HG03025 (cell line): ENCODE data around the gene BHLHE41.

ENCODE experiments used
- ATAC-seq: cut with Tn5 transposase; IDR thresholded peaks from one replicate; pipeline ENCODE4 v1.9.1; 2021; ENCODE audit warnings: mild to moderate bottlenecking, moderate library complexity; ENCODE audit not compliant: unreplicated experiment, low FRiP score

BHLHE41 gene

DNA sequence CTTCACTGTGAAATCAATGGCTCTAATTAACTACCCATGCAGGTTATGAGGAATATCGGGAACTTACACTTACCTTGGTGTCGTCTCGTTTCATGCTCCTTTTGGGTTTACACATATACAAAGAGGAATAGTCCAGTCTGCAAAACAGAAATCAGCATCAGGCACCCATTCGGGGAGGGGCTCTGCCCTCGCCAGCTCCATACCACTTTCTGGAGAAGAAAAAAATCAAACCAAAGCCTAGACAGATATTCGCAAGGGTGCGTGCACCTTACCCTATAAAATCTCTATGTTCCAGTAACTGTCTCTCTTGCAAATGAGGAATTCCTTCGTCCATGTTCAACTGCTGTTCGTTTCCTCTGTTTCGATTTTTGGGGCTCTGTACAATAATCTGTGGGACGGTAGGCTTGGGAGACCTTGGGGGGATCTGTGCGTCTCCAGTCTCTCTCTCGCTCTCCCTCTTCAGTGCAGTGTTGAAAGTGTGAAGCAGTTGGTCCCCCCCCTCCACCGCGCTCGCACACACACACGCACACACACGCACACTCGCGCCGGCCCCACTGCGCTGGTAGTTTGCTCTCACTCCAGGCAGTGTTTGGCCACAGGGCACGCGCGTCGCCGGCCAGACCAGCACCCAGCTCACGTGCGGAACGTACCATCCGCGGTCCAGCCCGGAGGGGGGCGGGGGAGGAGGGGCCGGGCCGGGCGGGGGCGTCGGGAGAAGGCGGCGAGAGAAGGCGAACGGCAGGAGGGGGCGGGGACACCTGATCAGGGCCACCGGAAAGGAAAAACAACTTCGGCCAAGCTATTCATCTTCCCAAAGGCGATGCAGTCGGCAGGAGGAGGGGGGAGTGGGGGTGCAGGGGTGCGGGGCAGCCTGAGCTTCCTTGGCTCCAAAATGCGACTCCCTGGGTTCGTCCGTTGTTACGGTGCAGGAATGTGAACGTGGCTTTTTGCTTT, at the start of gene BHLHE41:
Gene BHLHE41 (minus strand): TSS at position 592 of the 954 bp plus-strand sequence. CDS start 258 bp downstream, at position 334.
- ATAC-seq: no peak

DNA sequence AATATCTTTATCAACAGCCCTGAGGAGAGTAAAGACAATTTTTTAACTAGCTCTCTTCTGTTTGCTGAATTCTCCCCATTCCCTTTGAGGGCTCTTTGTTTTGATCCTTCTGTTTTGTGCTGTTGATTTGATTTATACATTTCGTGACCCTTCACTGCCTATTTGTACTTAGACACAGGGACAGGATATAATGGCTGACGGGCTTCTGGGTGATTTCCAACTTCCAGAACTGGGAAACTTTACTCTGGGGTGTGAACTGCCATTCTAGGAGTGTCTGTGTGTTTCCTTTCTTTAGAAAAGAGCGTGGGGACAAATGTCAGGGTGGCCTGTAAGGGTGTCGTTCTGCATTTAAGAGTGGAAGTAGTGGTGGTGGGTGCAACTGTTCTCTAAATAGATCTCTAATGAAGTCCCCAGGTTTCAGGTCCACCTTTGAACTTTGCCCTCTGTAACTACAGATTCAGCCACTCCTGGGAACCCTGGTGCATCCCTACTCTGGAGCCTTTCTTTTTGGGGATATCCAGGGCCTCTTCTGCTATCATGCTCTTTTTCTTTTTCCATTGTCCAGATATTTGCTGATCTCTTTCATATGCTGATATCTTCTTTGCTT, 48.2 kb upstream of the BHLHE41 start:
- ATAC-seq: no peak

DNA sequence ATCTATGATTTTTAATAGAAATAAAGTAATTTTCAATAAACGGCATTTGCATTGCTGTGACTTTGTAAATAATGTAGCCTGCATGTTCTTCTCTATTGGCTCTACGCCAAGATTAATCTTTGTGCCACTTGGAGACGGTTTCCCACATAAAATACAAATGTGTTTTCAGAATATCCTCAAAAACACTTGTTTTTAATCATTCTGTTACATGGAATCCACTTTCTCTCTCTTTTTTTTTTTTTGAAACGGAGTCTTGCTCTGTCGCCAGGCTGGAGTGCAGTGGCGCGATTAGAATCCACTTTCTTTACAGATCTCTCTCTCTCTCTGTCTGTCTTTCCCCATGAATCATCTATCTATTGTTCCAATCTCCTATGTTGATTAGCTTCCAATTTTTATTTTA, 47.7 kb upstream of the BHLHE41 start:
- no peak for ATAC-seq

DNA sequence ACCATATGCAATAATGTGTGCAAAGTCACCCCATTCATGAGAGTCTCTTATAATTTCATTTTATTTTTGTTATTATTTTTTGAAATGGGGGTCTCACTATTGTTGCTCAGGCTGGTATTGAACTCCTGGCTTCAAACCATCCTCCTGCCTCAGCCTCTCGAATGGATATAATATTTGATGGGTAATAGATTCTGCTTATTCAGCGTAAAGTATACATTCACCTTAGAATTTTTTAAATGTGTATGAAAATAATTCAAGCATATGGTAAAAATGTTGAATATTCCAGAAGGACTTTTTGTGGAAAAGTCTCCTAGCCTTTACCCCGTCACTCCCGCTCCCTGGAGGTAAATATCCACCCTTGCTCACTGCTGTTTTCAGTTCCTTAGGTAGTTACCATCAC, 47.2 kb upstream of the BHLHE41 start:
- ATAC-seq: no peak

DNA sequence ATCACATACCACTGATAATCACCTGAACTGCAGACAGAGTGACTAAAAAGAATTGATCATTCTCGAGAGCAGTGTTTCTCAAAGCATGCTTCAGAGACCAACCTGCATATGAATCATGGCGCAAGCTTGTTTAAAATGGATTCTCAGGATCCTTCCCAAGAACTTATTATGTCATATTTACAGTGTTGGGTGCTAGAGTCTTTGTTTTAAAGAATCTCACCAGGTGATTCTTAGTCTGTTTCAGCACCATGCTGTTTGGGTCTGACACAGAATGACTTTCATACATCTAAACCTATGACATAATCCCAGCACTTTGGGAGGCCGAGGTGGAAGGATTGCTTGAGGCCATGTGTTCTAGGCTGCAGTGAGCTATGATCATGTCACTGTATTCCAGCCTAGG, 39.3 kb upstream of the BHLHE41 start:
- no peak for ATAC-seq

DNA sequence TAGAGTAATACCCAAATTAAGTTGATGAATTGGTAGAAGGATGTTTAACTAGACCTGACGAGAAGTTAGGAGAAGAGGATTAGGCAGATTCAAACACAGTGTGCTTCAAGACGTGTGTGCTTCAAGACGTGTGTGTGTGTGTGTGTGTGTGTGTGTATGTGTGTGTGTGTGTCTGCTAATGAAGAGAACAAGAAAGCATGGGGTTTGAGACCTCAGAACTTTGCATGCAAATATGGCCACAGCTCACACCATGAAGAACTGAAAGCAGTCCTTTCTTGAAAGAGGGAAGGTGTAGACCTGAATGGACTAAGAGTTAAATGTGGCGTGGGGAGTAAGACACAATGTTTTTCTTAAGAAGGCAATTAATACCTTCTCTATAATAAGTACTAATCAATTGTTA, 38.1 kb upstream of the BHLHE41 start:
- peak; percentile 78 for ATAC-seq

DNA sequence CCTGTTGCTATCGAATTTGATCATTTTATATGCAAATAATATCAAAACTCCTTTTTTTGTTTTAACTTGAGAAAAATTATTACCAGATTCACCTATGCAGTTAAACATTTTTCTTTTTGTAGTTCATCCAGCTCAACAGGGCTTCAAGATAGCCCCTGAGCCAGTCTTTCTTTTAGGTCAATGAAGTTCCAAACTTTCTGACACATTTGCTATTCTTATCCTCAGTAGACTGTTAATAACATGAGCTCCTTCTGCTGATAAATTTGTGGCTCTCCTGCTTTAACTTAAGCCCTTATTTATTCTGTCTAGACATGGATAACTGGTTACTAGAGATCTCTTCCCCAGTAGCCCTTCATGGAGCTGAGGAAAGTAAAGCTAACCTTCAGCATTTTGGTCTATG, 37.3 kb upstream of the BHLHE41 start:
- no peak for ATAC-seq

DNA sequence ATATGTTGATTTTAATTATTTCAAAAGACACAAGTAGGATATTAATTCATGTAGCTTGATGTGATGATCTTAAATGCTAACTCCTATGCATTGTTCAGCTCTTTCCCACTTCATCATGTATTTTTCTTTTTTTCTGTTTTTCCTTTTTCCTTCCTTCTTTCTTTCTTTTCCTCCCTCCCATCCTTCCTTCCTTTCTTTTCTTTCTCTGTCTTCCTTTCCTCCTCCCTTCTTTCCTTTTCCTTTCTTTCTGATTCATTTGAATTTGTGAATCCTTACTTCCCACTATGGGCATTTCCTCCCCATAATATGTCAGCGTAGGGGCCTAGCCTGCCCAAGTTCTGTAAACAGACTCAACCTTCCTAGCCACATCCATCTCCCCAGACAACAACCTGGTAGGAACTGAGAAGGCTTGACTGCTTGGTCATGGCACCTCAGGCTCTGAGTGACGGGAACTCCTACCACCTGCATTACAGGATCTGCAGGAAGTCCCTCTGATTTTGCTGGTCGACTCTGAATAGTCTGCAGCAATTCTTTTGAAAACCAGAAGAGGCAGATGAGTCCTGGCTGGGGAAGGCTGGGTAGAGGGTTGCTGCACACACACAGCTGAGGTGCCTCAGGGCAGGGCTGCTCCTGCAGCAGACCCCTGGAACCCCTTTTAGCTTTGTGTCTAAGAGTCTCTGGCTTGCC, 33.4 kb upstream of the BHLHE41 start:
- ATAC-seq: no peak

DNA sequence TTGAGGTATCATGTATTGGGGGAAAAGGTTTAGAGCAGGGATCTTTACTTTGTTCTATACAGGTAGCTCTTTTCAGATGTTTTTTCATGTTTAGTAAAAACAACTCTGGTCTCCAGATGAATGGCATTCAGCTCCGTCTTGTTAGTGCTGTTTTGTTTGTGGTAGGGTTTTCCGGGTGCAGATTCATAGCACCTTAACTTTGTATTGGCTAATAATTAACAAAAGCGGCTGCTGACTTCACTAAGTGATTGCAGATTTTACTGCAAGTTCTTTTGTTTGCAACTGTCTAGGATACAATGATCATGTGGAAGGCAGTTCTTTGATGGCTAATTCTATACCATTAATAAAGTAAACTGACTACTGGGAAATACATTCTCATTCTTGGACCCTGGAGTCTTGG, 32.2 kb upstream of the BHLHE41 start:
- no peak for ATAC-seq

DNA sequence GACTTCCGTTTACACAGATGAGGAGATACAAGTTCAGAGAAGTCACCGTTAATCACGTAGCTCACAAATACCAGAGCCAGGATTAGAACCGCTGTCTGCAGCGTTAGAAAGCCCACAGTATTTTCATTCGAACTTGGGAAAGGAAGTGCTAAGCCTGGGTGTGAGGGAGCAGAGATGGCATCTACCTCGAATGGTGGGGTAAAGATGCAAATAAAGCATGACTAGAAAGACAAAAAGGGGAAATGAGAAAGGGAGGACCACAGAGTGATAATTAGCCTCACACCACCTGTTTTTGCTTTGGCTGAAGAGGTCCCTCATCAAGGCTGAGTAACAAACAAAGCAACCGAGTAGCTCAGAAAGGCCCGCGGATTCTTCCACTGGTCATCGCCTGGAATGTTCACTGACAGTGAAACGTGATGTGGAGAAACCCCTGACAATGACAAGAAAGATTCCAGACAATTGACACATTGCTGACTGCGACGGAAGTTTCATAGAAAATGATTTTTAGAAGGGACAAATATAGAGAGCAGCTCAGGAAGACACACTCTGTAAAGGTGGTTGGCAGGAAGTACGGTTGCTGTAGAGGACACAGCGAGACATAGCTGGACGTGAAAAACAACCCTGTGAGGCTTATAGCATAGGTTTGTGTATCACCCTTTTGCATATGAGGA, 31.5 kb upstream of the BHLHE41 start:
- peak; percentile 83 for ATAC-seq

DNA sequence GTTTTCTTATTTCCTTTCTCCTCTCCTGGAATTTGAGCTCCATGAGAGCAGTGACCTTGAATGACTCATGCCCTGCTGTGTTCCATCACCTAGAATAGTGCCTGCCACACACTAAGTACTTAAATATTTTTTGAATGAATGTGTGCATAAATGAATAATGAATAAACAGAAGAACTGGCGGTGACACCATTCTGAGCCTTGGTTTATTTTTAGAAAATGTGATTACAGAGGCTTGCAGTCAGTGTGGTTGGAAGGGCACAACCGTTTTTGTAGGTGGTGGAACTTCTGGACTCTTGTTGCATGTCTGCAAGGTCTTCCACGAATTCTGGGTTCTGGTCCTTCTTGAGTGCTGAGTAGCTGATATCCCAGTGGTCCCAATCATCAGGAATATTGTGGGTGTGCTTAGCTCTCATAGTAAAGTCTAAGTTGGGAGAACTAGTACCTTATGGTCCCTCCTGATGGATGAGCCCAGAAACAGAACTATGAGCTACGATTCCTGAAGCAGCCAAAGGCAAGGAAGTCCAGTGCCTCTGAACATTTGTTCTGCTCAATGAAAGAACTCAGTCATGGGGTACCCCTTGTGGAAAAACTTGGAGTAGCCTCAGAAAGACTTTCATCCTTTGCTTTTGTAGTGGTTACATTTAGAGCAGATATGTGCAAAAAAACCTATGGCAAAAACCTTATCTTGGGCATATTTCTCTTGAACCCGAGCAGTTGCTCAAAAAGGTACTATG, 28.8 kb upstream of the BHLHE41 start:
- ATAC-seq: no peak

DNA sequence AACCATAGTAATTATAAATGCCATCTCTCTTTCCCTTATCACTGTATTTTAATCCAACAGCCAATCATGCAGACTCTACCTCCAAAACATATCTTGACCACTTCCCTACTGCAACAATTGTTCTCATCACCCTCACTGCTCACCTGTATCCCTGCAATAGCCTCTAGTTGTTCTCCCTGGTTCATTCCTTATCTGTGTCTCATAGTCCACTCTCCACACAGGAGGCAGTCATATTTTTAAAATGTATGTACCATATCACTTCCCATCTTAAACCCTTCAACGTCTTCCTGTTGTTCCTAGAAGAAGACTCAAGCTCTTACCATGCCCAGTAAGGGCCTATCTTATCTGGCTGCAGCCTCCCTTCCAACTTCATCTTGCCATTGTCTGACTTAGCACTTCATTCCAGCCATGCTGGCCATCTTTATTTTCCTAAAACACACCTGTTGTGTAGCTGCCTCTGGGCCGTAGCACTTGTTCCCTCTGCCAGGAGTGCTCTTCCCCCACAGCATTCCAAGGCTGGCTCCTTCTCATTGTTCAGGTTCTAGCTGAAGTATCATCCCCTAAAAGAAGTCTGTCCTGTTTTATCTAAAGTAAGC, 27.8 kb upstream of the BHLHE41 start:
- ATAC-seq: no peak

DNA sequence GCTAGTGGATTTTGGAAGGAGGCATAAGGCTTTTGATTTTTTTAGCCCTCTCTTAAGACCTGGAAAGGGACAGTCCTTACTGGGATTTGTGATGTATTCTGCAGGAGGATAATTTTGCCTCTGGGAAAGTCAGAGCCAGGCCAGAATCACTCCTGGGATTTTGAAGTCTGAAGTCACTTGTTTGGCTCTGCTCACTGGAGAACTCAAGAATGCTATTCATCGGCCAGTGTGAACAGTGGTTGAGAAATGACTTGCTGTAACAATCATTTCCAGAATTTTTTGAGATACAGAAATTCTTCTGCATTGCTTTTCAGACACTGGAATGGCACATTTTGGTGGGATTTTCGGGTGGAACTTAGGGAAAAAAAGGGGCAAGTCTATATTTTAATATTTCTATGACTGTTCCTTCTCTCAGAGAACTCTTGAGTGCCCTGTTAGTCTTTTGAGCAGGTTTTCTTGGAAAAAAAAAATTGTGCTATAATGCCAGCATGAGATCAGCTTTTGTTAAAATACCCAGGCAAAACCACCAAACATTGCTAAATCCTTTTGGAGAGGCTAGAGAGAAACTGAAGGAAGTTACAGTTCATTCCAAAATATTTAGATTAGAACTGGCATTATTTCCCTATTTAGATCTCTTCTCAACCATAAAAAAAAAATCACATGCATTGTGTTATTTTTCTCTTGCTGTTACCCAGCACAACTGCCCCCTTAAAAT, 26.1 kb upstream of the BHLHE41 start:
- ATAC-seq: no peak

DNA sequence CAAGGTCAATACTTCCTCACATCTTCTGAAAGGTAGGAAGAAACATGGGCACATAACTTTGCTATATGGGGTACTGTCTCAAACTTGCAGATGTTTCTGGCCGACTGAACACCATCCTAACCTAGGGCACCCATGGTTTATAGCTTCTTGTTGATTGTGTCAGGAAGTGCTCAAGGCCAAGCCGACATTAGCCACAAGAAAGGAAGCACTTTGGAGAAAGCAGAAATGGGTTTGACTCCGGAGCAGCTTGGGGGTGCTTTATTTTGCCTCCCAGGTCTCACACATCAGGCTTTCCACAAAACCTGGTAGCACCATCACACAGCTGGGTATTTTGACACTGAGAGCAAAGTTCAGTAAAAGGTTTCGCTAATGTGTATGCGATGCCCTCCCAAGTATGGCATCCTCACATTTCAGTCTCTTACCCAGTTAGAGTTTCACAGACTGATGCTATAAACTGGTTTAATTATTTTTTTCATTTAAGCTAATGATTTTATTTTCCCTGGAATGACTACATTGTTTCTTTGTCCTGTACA, 25.2 kb upstream of the BHLHE41 start:
- ATAC-seq: no peak

DNA sequence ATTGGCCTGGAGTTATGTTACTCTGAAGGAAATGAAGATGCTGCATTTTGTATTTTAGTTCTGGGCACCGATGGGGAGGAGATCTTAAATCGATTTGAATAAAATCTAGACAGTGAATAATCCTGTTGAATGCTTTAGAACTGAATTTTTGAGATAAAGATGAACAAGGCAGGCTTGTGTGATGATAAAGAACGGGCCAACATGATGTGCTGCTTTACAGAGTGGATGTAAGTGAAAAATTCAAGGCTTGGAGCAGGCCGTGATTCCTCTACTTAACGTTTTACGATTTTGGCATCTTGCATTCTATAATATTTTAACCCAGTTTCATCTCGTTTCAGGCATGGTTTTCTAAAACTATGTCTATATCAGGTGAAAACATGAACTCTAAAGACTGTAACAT, 23.5 kb upstream of the BHLHE41 start:
- no peak for ATAC-seq

DNA sequence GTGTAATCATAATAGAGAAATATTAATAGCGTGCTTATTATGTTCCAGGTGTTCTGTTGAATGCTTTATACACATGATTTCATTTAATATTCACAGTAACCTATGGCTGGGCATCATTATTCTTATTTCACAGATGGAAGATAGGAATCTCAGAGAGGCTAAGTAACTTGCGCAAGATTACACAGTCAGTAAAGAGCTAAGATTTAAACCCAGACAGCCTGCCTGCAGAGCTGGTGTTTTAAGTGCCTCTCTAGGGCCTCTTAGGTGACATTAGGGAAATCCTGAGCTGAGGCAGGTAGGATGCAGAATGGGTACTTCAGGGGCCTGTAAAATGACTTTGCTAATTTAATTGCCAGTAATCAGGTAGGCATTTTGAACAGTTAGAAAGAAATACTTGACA, 18.5 kb upstream of the BHLHE41 start:
- no peak for ATAC-seq

DNA sequence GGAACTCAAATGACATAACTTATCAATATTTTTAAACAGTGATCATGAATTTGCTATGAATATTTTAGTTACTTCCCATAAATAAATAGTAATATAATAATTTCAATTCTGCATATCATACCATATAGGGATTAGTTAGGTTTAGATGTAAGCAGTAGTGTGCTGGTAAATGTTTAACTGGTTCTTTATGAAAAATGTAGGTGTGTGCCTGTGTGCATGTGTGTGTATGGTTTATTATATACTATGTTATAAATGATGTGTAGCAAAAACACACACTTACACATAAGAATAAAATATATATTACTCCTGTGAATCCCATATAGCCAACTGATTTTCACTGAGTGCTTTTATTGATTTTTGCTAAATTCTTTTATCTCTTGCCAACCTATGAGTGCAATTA, 14.0 kb upstream of the BHLHE41 start:
- ATAC-seq: no peak

DNA sequence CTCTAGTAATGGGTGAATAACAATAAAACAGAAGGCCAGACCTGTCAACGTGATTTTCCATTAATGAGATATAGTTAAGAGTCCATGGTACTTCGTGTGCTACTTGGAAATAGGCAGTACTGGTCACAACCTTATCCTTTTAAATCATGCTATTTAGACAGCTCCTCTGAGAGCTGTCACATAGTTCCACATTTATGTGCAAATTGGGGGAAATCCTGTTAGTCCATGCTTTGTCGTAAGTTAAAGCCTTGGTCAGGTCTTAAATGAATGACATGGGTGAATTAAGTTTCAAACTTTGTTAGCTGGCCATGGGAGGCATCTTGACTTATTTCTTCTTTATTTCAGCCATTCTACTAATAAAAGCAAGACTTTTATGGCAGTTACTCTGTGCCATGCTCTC, 11.9 kb upstream of the BHLHE41 start:
- ATAC-seq: no peak

DNA sequence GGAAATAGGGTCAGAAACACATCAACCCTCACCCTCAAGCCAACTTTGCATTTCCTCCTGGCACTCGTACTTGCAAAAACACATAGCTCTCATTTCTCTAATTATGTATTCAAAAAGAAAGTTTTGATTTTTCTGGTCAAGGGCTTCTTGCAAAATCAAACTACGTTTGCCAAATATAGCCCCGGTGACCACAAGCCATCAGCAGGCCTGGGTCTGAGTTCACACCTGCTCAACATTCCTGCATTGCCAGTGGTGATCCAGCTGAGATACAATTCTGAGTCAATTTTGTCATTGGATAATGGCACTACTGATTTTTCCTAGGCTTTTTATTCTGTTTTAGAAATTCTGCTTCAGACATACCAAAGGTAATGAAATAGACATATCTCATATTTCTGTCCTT, 10.7 kb upstream of the BHLHE41 start:
- ATAC-seq: no peak
